Cerebellar nuclear complex (tissue), 1 donor: ENCODE results near the gene PXMP2.

Source experiments
- DNase-seq, 2 experiments: peaks; one replicate each; lab custom pipeline; 2025; lab: John Stamatoyannopoulos, UW

The PXMP2 gene

GRCh38 chr12:132723015-132723763 is 35.8 kb downstream of the PXMP2 start:
- no peak for DNase-seq

- no peak for DNase-seq
Measured at GRCh38 chr12:132723764-132724140, 36.4 kb downstream of the PXMP2 start.

- no peak for DNase-seq
Measured at GRCh38 chr12:132724506-132725241, 37.3 kb downstream of the PXMP2 start.

GRCh38 chr12:132726386-132726785 is 39.0 kb downstream of the PXMP2 start:
- DNase-seq: no peak

- DNase-seq: no peak
Measured at GRCh38 chr12:132727091-132727794, 39.9 kb downstream of the PXMP2 start.

GRCh38 chr12:132728502-132728901 is 41.1 kb downstream of the PXMP2 start:
- DNase-seq: no peak

- DNase-seq: no peak
Measured at GRCh38 chr12:132729541-132730320, 42.3 kb downstream of the PXMP2 start.

GRCh38 chr12:132730353-132730752 is 43.0 kb downstream of the PXMP2 start:
- no peak for DNase-seq

GRCh38 chr12:132731574-132731973 is 44.2 kb downstream of the PXMP2 start:
- no peak for DNase-seq

- no peak for DNase-seq
Measured at GRCh38 chr12:132734206-132734605, 46.8 kb downstream of the PXMP2 start.

- no peak for DNase-seq
Measured at GRCh38 chr12:132735496-132735895, 48.1 kb downstream of the PXMP2 start.

- DNase-seq: no peak
Measured at GRCh38 chr12:132736378-132736777, 49.0 kb downstream of the PXMP2 start.

GRCh38 chr12:132736913-132737312 is 49.5 kb downstream of the PXMP2 start:
- no peak for DNase-seq

- no peak for DNase-seq
Measured at GRCh38 chr12:132739600-132740312, 52.4 kb downstream of the PXMP2 start.

- DNase-seq: no peak
Measured at GRCh38 chr12:132740313-132740646, 52.9 kb downstream of the PXMP2 start.

GRCh38 chr12:132740652-132741051 is 53.3 kb downstream of the PXMP2 start:
- DNase-seq: no peak

GRCh38 chr12:132741620-132742019 is 54.2 kb downstream of the PXMP2 start:
- DNase-seq: no peak

- no peak for DNase-seq
Measured at GRCh38 chr12:132743831-132744230, 56.4 kb downstream of the PXMP2 start.

GRCh38 chr12:132746613-132747012 is 59.2 kb downstream of the PXMP2 start:
- DNase-seq: no peak

GRCh38 chr12:132747395-132747794 is 60.0 kb downstream of the PXMP2 start:
- no peak for DNase-seq

GRCh38 chr12:132747896-132748295 is 60.5 kb downstream of the PXMP2 start:
- DNase-seq: no peak

GRCh38 chr12:132748319-132748718 is 60.9 kb downstream of the PXMP2 start:
- DNase-seq: no peak
